ENCODE results near the gene IL6R.
"Not testable (repeated sequence)": the region's sequence is repeated elsewhere in the genome, so short reads cannot be mapped to it uniquely, and the experiment has no call there.

The IL6R gene

GRCh38 chr1:154404984-154405746 is at the start of gene IL6R:
Gene IL6R (plus strand): TSS chr1:154405343. CDS start chr1:154405630, 287 bp downstream.
- DNase-seq = no peak

- DNase-seq = no peak
Measured at GRCh38 chr1:154358519-154358918, 46.6 kb upstream of the IL6R start.

- DNase-seq = no peak
Measured at GRCh38 chr1:154360288-154360687, 44.9 kb upstream of the IL6R start.

GRCh38 chr1:154360881-154361280 is 44.3 kb upstream of the IL6R start:
- not testable (repeated sequence) for DNase-seq

- DNase-seq = no peak
Measured at GRCh38 chr1:154361357-154361756, 43.8 kb upstream of the IL6R start.

GRCh38 chr1:154371436-154371835 is 33.7 kb upstream of the IL6R start:
- DNase-seq = no peak

GRCh38 chr1:154373777-154374357 is 31.3 kb upstream of the IL6R start:
- DNase-seq = not testable (repeated sequence)

GRCh38 chr1:154379301-154379700 is 25.8 kb upstream of the IL6R start:
- no peak for DNase-seq

GRCh38 chr1:154384650-154385489 is 20.3 kb upstream of the IL6R start:
- DNase-seq = no peak

GRCh38 chr1:154386643-154387352 is 18.3 kb upstream of the IL6R start:
- DNase-seq = no peak

- DNase-seq = no peak
Measured at GRCh38 chr1:154391086-154391770, 13.9 kb upstream of the IL6R start.

GRCh38 chr1:154398141-154398540 is 7.0 kb upstream of the IL6R start:
- no peak for DNase-seq

GRCh38 chr1:154398678-154399077 is 6.5 kb upstream of the IL6R start:
- DNase-seq = no peak

- DNase-seq = no peak
Measured at GRCh38 chr1:154400381-154400801, 4.8 kb upstream of the IL6R start.

GRCh38 chr1:154402409-154402921 is 2.7 kb upstream of the IL6R start:
- no peak for DNase-seq

- DNase-seq = no peak
Measured at GRCh38 chr1:154403261-154403943, 1.7 kb upstream of the IL6R start.

- DNase-seq = no peak
Measured at GRCh38 chr1:154403983-154404382, 1.2 kb upstream of the IL6R start.

- no peak for DNase-seq
Measured at GRCh38 chr1:154404511-154404931, 622 bp upstream of the IL6R start.

GRCh38 chr1:154405747-154406571 is 816 bp downstream of the IL6R start:
- no peak for DNase-seq

- no peak for DNase-seq
Measured at GRCh38 chr1:154406572-154406879, 1.4 kb downstream of the IL6R start.

- no peak for DNase-seq
Measured at GRCh38 chr1:154406886-154407197, 1.7 kb downstream of the IL6R start.
